ENCODE measurements around the gene COX20.
A peak's percentile ranks its signal among the peaks of the same experiment; 100 is the strongest.

The COX20 gene

DNA sequence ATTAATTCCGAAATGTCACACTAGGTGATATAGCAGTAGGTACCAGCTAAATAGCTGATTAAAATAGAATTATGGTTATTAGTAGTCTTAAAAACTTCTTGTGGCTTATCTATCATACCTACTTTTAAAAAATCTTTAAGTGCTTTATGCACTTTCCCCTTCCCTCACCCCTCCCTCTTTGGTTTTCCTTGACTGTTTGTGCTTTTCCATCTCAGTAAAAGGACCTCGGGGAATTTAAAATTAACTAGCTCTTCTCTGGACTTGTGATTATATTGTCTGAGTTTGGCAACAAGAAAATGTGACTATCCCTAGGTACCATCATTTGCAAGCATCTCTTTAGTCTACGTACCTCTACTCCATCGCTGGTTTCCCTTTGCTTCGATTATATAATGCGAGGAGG is 11.2 kb downstream of the COX20 start:
- no peak overlapping the region for H3K4me3 ChIP-seq (ENCODE audit: low read length)
- DNase-seq (ENCODE audit: low read depth, low spot score) = no peak

DNA sequence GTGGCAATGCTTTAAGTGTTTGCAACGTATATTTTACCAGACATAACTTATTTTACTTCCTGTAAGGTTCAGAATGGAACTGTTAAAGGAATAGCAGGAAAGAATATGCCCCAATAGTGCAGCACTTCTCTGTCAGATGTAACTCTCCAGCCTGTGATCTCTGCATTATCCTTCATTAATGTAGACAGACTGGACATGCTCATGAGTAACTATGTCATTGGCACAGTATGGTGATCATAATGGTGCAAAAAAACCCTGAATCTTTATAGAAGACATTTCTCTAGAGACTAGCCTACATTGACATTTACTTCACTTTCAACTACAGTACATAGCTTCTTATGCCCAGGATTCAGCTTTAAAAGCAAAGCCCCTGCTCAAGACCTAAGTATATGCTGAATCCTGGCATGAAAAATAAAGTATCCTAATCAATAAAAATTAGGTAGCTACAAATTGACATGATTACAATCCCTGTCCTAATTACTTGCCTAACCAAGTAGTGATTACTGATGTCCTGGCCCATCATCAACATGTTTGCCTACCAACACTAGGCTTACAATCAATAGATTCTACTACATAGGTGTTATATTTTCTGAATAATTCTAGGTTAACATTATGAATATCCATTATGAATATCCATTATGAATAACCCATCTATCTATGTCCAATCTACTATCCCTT is 13.9 kb downstream of the COX20 start:
- no peak for DNase-seq (ENCODE audit: low read depth, low spot score)
- H3K4me3 ChIP-seq (ENCODE audit: low read length) = no peak overlapping the region

- H3K4me3 ChIP-seq (ENCODE audit: low read length) = no peak overlapping the region
- no peak for DNase-seq (ENCODE audit: low read depth, low spot score)
These were observed 14.8 kb downstream of the COX20 start for GRCh38 chr1:244850099-244850852.

DNA sequence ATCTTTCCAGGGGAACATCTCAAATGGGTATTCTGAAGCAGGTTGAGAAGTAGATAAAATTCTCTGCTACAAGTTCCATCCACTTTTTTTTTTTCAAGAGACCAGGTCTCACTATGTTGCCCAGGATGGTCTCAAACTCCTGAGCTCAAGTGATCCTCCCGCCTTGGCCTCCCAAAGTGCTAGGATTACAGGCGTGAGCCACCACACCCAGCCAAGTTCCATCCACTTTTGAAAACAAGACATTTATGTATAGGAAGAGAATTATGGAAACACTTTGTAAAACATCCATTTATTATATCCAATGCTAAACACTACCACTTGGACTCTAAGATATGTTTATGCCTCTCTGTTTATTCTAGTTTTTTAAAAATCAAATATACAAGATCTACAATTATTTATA is 15.4 kb downstream of the COX20 start:
- H3K4me3 ChIP-seq (ENCODE audit: low read length) = no peak overlapping the region
- no peak for DNase-seq (ENCODE audit: low read depth, low spot score)

- DNase-seq (ENCODE audit: low read depth, low spot score) = no peak
- H3K4me3 ChIP-seq (ENCODE audit: low read length) = no peak overlapping the region
These were observed 16.2 kb downstream of the COX20 start for GRCh38 chr1:244851546-244852231.

DNA sequence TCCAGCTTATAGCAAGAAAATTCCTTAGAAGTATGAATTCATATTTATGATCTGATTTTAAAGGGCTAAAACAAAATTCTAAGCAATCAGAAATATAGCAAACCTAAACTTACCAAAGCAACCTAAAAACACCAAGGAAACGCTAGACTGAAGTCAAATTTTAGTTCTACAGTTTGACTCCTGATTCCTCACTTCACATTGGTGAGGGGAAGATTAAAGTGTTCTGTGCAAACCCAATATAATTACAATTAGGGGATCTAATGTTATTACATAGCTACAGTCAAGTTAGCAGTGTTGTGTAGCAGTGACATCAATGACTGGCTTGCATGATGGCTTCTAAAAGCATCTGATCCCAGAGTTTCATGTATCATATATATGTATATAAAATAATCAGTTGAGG is 17.2 kb downstream of the COX20 start:
- no peak overlapping the region for H3K4me3 ChIP-seq (ENCODE audit: low read length)
- DNase-seq (ENCODE audit: low read depth, low spot score) = no peak

DNA sequence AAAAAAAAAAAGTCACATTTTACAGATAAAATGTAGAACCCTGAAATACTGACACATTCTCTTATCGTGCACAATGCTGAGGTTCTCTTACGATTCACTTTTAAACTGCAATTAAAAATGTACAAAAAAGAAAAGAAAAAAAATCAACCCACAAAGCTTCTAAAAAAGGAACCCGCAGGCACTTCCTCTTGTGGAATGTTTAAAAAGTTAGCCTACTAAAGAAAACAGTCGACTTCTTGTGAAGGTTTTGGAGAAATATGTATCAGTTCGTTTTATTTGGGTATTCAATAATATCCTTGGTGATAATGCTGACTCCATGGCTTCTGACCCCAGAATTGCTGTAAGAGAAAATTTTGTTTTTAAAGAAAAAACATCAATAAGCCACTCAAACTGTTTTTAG is 18.7 kb downstream of the COX20 start:
- DNase-seq (ENCODE audit: low read depth, low spot score) = no peak
- H3K4me3 ChIP-seq (ENCODE audit: low read length) = no peak overlapping the region

DNA sequence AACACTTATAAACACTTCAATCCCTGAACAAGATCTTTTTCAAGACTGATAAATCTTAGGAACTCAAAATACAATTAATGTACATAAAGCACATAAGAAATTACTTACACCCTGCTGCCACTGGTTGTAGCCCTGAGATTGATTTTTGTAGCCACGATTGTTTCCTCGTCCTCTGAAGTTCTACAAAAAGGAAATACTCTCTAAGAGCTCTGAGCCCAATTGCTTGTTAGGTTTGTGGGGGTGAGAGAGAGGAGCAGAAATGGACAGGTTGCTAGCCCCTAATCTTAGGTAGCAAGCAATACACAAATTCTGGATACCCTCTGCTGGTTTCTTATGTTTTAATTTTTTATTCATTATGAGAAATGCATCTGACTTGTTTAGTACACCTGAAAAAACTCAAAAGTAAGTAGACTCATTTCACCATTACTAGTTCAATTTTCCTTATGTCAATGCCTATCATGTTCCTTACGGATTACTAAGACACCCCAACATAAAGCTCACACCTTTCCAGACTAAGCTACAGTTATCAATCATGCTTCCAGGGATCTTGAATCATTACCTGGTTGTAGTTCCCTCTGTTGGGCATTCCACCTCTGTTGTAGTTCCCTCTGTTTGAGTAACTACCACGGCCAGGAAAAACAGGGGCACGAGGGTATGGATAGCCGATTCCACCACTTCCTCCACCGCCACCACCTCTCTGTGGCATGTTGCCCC is 19.6 kb downstream of the COX20 start:
- H3K4me3 ChIP-seq (ENCODE audit: low read length) = no peak overlapping the region
- DNase-seq (ENCODE audit: low read depth, low spot score) = no peak

- no peak overlapping the region for H3K4me3 ChIP-seq (ENCODE audit: low read length)
- no peak for DNase-seq (ENCODE audit: low read depth, low spot score)
These were observed 22.3 kb downstream of the COX20 start for GRCh38 chr1:244857761-244858160.

- DNase-seq (ENCODE audit: low read depth, low spot score) = no peak
These were observed 22.9 kb downstream of the COX20 start for GRCh38 chr1:244858357-244858756.

DNA sequence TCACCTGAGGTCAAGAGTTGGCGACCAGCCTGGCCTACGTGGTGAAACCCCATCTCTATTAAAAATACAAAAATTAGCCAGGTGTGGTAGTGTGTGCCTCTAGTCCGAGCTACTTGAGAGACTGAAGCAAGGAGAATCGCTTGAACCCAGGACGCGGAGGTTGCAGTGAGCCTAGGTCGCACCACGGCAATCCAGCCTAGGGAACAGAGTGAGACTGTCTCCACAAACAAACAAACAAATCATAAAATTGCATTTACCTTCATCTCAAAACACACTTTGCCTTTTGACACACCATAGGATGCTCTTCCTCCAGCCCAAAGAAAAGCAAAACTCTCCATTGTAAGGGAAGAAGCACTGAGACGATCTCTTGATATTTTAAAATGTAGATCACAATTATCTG is 24.6 kb downstream of the COX20 start:
- no peak overlapping the region for H3K4me3 ChIP-seq (ENCODE audit: low read length)
- DNase-seq (ENCODE audit: low read depth, low spot score) = no peak

More at GRCh38 chr1:244858357-244858756, 22.9 kb downstream of the COX20 start:
- H3K4me3 ChIP-seq (ENCODE audit: low read length) = no peak overlapping the region

DNA sequence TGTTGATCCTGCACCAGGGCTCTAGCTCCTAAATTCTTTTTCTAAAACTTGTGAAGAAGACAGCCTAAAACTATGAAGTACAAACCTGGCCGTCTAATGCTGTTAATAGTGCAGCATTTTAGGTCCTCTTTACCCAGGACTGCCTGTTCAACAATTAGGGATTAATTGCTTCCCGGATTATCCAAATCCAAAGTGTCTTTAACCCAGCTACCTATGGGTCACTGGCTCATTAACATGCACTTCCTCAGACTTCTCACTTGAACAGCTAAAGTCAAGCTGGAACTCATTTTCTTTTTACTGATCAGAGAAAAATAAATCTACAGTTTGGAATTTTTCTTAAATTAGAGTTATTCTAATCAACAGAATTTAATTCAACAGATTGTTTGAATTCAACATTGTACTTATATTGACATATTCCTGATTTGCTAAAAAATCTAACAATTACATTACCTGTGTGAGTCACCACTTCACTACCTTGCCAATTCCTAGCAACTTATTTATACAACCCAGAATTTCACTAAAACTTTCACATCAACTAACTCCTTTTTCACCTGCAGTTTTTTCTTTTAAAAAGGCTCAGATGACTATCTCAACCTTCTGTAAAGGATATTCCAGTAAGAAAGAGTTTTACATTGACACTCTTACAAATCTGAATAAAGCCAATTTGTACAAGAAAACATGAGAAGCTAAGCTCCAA is 25.6 kb downstream of the COX20 start:
- H3K4me3 ChIP-seq (ENCODE audit: low read length) = peak overlapping the region; percentile 71
- no peak for DNase-seq (ENCODE audit: low read depth, low spot score)

- peak overlapping the region; percentile 71 for H3K4me3 ChIP-seq (ENCODE audit: low read length)
- no peak for DNase-seq (ENCODE audit: low read depth, low spot score)
These were observed 26.2 kb downstream of the COX20 start for GRCh38 chr1:244861683-244862082.

DNA sequence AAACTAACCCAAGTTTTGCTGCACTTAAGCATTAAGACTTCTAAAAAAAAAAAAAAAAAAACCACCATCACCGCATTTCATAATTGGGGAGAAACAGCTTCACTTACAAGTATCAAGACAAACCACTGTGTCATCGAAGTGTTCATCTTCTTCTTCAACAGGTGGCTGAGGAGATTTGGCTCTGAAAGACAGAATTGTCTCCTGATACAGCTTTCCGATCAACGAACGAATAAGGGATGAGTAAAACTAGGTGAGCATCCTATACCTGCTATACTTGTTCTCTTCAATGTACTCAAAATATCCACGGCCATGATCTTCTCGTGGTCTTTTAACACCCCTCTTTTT is 26.9 kb downstream of the COX20 start:
- DNase-seq (ENCODE audit: low read depth, low spot score) = peak; percentile 50
- H3K4me3 ChIP-seq (ENCODE audit: low read length) = peak overlapping the region; percentile 71

- H3K4me3 ChIP-seq (ENCODE audit: low read length) = peak overlapping the region; percentile 90
- peak; percentile 87 for DNase-seq (ENCODE audit: low read depth, low spot score)
These were observed 27.4 kb downstream of the COX20 start for GRCh38 chr1:244862699-244863490.

GRCh38 chr1:244863491-244864252 is 28.2 kb downstream of the COX20 start:
- peak overlapping the region; percentile 90 for H3K4me3 ChIP-seq (ENCODE audit: low read length)

DNA sequence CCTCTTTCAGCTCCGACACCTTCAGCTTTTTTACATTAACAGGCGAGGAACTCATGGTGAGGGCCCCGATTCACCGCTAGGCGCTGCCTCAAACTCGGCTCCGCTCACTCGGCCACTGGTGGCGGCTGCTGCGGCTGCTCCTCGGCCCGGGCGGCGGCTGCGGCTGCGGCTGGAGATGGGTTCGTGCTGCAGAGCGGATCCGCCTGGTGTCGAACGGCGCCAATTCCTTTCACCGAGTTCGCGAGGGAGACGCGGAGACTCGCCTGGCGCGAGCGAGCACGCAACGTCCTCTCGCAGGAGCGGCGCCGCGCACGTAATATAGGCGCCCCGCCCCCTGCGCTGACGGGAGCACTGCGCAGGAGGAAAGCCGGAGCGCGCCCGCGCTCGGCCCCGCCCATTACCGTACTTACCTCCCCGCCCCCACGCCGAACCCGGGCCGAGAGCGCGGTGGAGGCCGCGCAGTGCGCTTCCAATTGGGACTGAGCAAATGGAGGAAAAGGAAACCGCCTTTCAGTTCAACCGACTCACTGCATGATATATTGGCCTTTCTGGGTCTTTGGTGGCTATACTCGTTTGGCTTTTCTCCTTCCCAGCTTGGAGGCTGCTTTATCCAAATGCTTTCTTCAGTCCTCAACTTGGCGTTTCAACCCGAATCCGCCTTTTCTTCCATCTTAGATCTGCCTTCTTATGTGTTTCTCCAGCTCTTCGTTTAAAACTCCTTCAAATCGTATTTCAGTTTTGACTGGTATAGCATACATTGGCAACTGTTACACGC is 29.0 kb downstream of the COX20 start, which contains the start of gene HNRNPU:
Gene HNRNPU (minus strand): TSS at position 291 of the 775 bp plus-strand sequence. CDS start 236 bp downstream, at position 55.
- peak; percentile 94 for DNase-seq (ENCODE audit: low read depth, low spot score)
- H3K4me3 ChIP-seq (ENCODE audit: low read length) = peak within 1 kb of the TSS; percentile 90

More at GRCh38 chr1:244863491-244864252, 28.2 kb downstream of the COX20 start:
- DNase-seq (ENCODE audit: low read depth, low spot score) = no peak

Measured in Jurkat, Clone E6-1 (cell line).